Gastrocnemius medialis (tissue), 4 donors: ENCODE measurements around the gene ARHGAP15. TPM values are rescaled to one million over a fixed set of nuclear protein-coding genes. Genes with fewer than 3 reads are reported as not detected.

Experiments
- ATAC-seq, 2 donors: fragments of 150-250 bp; one replicate each; pipeline ENCODE4 v1.9.1; 2016
- DNase-seq, 2 donors: peaks; one replicate each; pipeline ENCODE4 v3.0.0-alpha.2; 2019
- H3K27ac ChIP-seq, 4 donors: fragments of 200-600 bp; sonication (generic); 1 replicate in 1 of 4; 2 replicates in 3 of 4; pipeline ENCODE4 v1.5.1; 2016 to 2018; ENCODE audit warnings: mild to moderate bottlenecking in 2 of 4, moderate library complexity in 1 of 4
- H3K27me3 ChIP-seq, 3 donors: fragments of 200-600 bp; sonication (generic) in 2 of 3; 1 replicate in 1 of 3; 2 replicates in 2 of 3; pipeline versions ENCODE4 v1.5.1 to v1.6.0; 2016 to 2019; ENCODE audit warnings: mild to moderate bottlenecking in 1 of 3, moderate library complexity in 1 of 3
- H3K36me3 ChIP-seq, 2 donors: fragments of 200-600 bp; sonication (generic) in 1 of 2; one replicate each; pipeline ENCODE4 v1.5.1; 2017 to 2018
- H3K4me1 ChIP-seq, 2 donors: fragments of 200-600 bp; sonication (generic) in 1 of 2; one replicate each; pipeline ENCODE4 v1.5.1; 2016 to 2017; ENCODE audit warnings: mild to moderate bottlenecking in 2 of 2
- H3K4me3 ChIP-seq, 4 donors: fragments of 200-600 bp; sonication (generic) in 3 of 4; 1 replicate in 1 of 4; 2 replicates in 3 of 4; pipeline ENCODE4 v1.5.1; 2016 to 2019; ENCODE audit warnings: mild to moderate bottlenecking in 2 of 4
- H3K9me3 ChIP-seq, 3 donors: fragments of 200-600 bp; sonication (generic) in 2 of 3; 1 replicate in 1 of 3; 2 replicates in 2 of 3; pipeline ENCODE4 v1.5.1; 2016 to 2019
- CTCF ChIP-seq, 5 experiments: fragments of 450-650 bp in 3 of 5; fragments of 200-600 bp in 2 of 5; sonication (generic) in 2 of 5; IDR thresholded peaks in 4 of 5; conservative IDR thresholded peaks in 1 of 5; 1 replicate in 4 of 5; 2 replicates in 1 of 5; pipeline ENCODE4 v1.5.1; 2016 to 2019; ENCODE audit warnings: antibody characterized with exemption in 5 of 5, mild to moderate bottlenecking in 3 of 5, moderate library complexity in 3 of 5
- POLR2A ChIP-seq, 2 donors: fragments of 450-650 bp; IDR thresholded peaks; one replicate each; pipeline ENCODE4 v1.6.1; 2017; ENCODE audit warnings: antibody characterized with exemption in 2 of 2, mild to moderate bottlenecking in 2 of 2, moderate library complexity in 2 of 2
- in situ Hi-C, 4 donors: fragments of 200-750 bp; cut with MboI; loops; one replicate each; pipeline versions ENCODE4 v1.15.0 to v1.8.0; 2017; ENCODE audit warnings: low sequenced_read_pairs in 4 of 4
- intact Hi-C: fragments of 100-400 bp; cut with DNase I; formaldehyde crosslinking; loops from one replicate; pipeline ENCODE4 v1.15.1; 2023; ENCODE audit warnings: low total_unique reads
- total RNA-seq, 4 donors: library from RNA; depleted of rRNA; stranded (reverse); fragments of >200 nt; gene quantifications; one replicate each; pipeline versions ENCODE4 v1.1.0 to v1.2.3, GENCODE V29; 2016

The ARHGAP15 gene
- total RNA-seq, 4 donors from 2014 or later = 1.2 to 3.2 (median 1.3) TPM; not detected in 1

- Histone ChIP-seq H3K4me3 (no peak overlapping the region), H3K4me1 (no peaks in the 10 kb centered on the region), H3K36me3 (no peaks in the 10 kb centered on the region), H3K27ac (no peak overlapping the region), H3K27me3 (no peaks in the 10 kb centered on the region), H3K9me3 (no peaks in the 10 kb centered on the region)
- ATAC-seq (no peak), DNase-seq (no peak)
- intact Hi-C loops (no loop called here), in situ Hi-C loops (no loop called here)
- TF ChIP-seq CTCF (IDR thresholded peaks at IDR 0.05 in 4 of 5, conservative IDR thresholded peaks at IDR 0.05 in 1 of 5) (no peak), POLR2A (IDR thresholded peaks at IDR 0.05) (no peak)
Measured at GRCh38 chr2:143697744-143698143, 568.5 kb downstream of the ARHGAP15 start.

- Histone ChIP-seq H3K27ac (no peak overlapping the region), H3K4me1 (no peaks in the 10 kb centered on the region), H3K27me3 (no peaks in the 10 kb centered on the region), H3K36me3 (no peaks in the 10 kb centered on the region), H3K4me3 (no peak overlapping the region), H3K9me3 (no peaks in the 10 kb centered on the region)
- no peak for ATAC-seq
- DNase-seq = no peak
- no peak for TF ChIP-seq CTCF (IDR thresholded peaks at IDR 0.05 in 4 of 5, conservative IDR thresholded peaks at IDR 0.05 in 1 of 5)
- in situ Hi-C loops = no loop called here
- intact Hi-C loops = no loop called here
Measured at GRCh38 chr2:143698352-143698751, 569.1 kb downstream of the ARHGAP15 start.

GRCh38 chr2:143698888-143699570 lies 569.8 kb downstream of the ARHGAP15 start:
- TF ChIP-seq POLR2A (IDR thresholded peaks at IDR 0.05) (no peak), CTCF (IDR thresholded peaks at IDR 0.05 in 4 of 5, conservative IDR thresholded peaks at IDR 0.05 in 1 of 5) (no peak)
- no peak overlapping the region for H3K4me3 ChIP-seq
- no peak for ATAC-seq
- no peak overlapping the region for H3K27ac ChIP-seq
- no peaks in the 10 kb centered on the region for H3K27me3 ChIP-seq
- intact Hi-C loops (no loop called here), in situ Hi-C loops (no loop called here)
- DNase-seq = no peak
- no peaks in the 10 kb centered on the region for H3K9me3 ChIP-seq
- H3K36me3 ChIP-seq = no peaks in the 10 kb centered on the region
- no peaks in the 10 kb centered on the region for H3K4me1 ChIP-seq

GRCh38 chr2:143700865-143701264 lies 571.6 kb downstream of the ARHGAP15 start:
- H3K4me1 ChIP-seq = no peaks in the 10 kb centered on the region
- no peak overlapping the region for H3K4me3 ChIP-seq
- no peak for TF ChIP-seq POLR2A (IDR thresholded peaks at IDR 0.05)
- TF ChIP-seq CTCF (IDR thresholded peaks at IDR 0.05 in 4 of 5, conservative IDR thresholded peaks at IDR 0.05 in 1 of 5) = no peak
- H3K27ac ChIP-seq = no peak overlapping the region
- ATAC-seq (no peak), DNase-seq (no peak)
- in situ Hi-C loops (no loop called here), intact Hi-C loops (no loop called here)
- no peaks in the 10 kb centered on the region for H3K9me3 ChIP-seq
- H3K27me3 ChIP-seq = no peaks in the 10 kb centered on the region
- H3K36me3 ChIP-seq = no peaks in the 10 kb centered on the region

- Histone ChIP-seq H3K27ac (no peak overlapping the region), H3K36me3 (no peaks in the 10 kb centered on the region), H3K27me3 (no peaks in the 10 kb centered on the region), H3K4me3 (no peak overlapping the region), H3K9me3 (no peaks in the 10 kb centered on the region), H3K4me1 (no peaks in the 10 kb centered on the region)
- ATAC-seq (no peak), DNase-seq (no peak)
- intact Hi-C loops = no loop called here
- in situ Hi-C loops = no loop called here
- TF ChIP-seq CTCF (IDR thresholded peaks at IDR 0.05 in 4 of 5, conservative IDR thresholded peaks at IDR 0.05 in 1 of 5) (no peak), POLR2A (IDR thresholded peaks at IDR 0.05) (no peak)
Measured at GRCh38 chr2:143701785-143702184, 572.6 kb downstream of the ARHGAP15 start.
